Measurements from ENCODE around the gene GPR146.

Gene GPR146

DNA sequence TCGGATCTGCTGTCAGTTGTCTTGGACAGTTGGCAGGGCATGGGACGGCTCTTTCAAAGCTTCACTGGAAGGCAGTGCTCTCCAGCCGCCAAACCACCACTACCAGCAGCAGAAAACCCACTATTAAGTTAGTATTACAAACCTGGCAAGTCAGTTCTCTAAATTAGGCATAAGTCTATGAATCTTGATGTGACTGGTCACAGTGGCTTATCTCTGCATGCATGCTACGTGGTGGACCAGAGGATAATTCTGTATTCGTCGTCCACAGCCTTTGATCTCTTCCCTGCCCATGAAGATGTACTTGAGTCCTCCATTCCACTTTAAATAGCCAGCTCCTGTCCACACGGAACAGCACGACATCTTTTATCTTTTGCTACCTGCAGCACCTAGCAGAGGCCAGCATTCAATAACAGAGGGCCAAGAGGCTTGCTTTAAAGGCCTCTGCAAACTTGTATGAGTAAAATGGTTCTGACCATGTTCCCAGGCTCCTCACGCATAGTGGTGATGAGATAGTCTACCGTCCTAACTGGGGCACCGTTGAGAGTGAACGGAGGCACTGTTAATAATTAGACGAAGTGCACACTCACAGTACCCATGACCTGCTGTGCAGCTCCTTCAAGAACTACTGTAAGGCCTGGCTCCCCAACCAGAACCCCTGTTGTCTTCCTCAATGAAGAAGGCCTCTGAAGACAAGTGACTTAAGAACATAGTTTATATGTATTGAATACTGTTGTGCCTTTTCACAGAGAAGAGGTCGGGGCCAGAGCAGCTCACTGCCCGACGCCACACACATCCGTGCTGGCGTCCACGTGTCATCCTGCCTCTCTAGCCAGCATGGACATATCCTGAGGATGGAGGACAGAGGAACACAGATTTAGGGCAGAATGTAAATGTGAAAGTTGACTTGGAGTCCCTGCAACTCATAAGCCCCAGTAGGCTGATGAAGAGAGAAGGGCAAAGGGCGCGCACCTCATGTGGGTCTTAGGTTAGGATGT is 1.0 kb downstream of the GPR146 start:
- no peak for DNase-seq

- DNase-seq, result no peak
These were observed 2.7 kb downstream of the GPR146 start for GRCh38 chr7:1046722-1047679.

DNA sequence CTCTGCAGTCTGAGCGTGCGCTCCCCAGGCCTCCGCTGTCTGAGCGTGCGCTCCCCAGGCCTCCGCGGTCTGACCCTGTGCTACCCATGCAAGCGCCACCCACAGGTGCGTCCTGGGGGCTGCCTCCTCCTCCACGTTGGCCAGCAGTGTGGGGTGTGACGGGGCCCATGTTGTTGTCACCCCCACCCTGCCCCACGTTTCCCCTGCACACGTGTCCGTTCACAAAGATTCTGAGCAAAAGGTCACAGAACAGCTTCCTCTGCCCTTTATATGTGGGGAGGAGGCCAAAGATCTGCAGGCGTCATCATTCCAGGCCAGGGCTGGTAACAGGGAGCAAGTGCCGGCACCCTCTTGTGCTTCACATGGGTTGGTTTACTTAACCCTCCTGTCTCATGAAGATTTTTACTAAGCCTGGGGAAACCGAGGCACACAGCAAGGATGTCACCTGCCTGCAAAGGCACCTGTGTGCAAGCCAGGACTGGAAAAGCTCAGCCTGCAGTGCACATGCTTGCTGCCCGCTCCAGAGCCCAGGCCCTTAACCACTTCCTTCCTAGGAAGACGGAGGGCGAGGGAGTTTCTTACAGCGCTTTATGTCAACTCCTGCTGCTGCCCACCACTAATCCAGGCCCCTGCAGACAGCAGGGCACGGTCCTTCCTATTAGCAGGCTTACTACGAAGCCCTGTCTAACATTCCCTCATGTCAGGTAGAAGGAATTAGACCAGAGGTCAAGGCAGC is 4.8 kb downstream of the GPR146 start:
- DNase-seq, result no peak

- DNase-seq, result no peak
These were observed 5.5 kb downstream of the GPR146 start for GRCh38 chr7:1049801-1050200.

- DNase-seq, result no peak
These were observed 6.0 kb downstream of the GPR146 start for GRCh38 chr7:1050254-1050906.

DNA sequence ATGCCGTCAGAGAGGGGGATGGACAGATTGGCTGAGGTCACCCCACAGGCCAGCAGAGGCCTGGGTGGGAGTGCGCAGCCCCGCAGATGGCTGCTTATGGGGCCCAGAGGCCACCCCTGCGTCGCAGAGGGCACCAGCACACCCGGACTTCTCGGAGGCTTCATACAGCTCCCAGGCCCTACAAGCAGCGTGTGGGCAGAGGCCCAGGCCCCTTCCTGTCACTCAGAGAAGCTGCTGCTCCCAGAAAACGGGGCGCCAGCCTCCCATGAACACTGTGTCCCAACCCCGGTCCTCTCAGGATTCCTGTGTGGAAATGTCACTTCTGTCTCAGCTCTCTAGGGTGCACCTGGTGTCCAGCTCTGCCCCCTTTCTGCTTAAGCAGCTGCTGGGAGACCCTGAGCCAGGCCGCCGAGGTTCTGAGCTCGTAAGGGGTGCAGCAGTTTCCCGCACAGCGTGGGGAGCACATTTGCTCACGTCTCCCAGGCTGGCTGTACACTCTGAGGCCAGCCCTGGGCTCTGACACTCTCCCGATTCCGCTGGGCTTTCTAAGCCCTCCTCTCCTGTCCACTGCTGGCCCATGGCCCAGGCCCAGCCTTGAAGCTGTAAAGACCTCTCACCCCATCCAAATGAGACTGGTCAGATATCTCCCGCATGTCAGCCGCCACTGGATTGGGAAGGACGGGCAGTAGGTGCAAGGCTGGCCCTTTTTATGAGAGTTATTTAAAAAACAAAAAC is 6.8 kb downstream of the GPR146 start:
- no peak for DNase-seq

- DNase-seq, result no peak
These were observed 7.9 kb downstream of the GPR146 start for GRCh38 chr7:1052031-1052818.

- no peak for DNase-seq
These were observed 8.7 kb downstream of the GPR146 start for GRCh38 chr7:1053002-1053411.

DNA sequence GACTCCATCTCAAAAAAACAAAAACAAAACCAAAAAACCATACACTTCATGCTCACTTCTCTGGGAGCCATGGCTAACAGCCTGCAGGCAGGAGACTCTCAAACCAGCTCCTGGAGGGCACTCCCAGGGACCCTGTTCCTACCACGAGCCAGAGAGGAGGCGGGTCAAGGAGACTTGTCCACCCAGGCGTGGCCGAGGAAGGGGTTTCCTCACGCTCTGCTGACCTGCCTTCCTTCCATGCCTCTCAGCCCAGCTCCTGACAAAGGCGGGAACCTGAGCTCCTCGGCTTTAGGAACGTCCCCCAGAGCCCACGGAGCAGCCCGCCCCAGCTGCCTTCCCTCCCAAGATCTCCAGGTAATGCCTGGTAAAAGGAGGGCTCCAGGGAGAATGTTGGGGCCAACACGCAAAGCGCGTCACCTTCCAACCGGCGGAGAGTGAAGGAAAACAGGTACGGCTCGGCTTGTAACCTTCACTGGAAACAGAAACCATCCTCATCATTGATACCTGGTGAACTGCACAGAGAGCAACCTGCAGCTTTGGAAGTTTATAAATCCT is 9.5 kb downstream of the GPR146 start:
- no peak for DNase-seq

- no peak for DNase-seq
These were observed 10.1 kb downstream of the GPR146 start for GRCh38 chr7:1054438-1054837.

- no peak for DNase-seq
These were observed 10.6 kb downstream of the GPR146 start for GRCh38 chr7:1054861-1055450.

GRCh38 chr7:1055491-1055955 is 11.2 kb downstream of the GPR146 start:
- DNase-seq, result no peak

GRCh38 chr7:1055956-1056784 is 11.8 kb downstream of the GPR146 start:
- DNase-seq, result no peak

GRCh38 chr7:1056785-1057410 is 12.6 kb downstream of the GPR146 start:
- no peak for DNase-seq

GRCh38 chr7:1057416-1058291 is 13.3 kb downstream of the GPR146 start:
- DNase-seq, result no peak

DNA sequence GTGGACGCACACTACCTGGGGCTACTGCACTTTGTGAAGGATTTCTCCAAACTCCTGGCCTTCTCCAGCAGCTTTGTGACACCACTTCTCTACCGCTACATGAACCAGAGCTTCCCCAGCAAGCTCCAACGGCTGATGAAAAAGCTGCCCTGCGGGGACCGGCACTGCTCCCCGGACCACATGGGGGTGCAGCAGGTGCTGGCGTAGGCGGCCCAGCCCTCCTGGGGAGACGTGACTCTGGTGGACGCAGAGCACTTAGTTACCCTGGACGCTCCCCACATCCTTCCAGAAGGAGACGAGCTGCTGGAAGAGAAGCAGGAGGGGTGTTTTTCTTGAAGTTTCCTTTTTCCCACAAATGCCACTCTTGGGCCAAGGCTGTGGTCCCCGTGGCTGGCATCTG is 14.0 kb downstream of the GPR146 start:
- no peak for DNase-seq

GRCh38 chr7:1058821-1059199 is 14.5 kb downstream of the GPR146 start:
- DNase-seq, result no peak
